HepG2 (cell line): ENCODE measurements around the gene ARSB. TPM values are rescaled to one million over a fixed set of nuclear protein-coding genes. Genes with fewer than 3 reads are reported as not detected.

Experiments used
- GATAD2A ChIP-seq: IDR thresholded peaks from 2 replicates; pipeline ENCODE4 v1.6.1; 2016
- HNF4A ChIP-seq: sonication (generic); formaldehyde crosslinking; IDR thresholded peaks from 2 replicates; pipeline ENCODE4 v1.4.0; 2020; ENCODE audit warnings: missing genetic modification reagents
- KDM1A ChIP-seq: IDR thresholded peaks from 2 replicates; pipeline ENCODE4 v1.6.1; 2016; ENCODE audit warnings: missing compliant biosample characterization
- MED13 ChIP-seq: sonication (generic); formaldehyde crosslinking; IDR thresholded peaks from 2 replicates; pipeline ENCODE4 v1.5.0; 2020; ENCODE audit warnings: missing genetic modification reagents
- MTF1 ChIP-seq: sonication (generic); formaldehyde crosslinking; IDR thresholded peaks from 2 replicates; pipeline ENCODE4 v1.5.0; 2020; ENCODE audit warnings: missing genetic modification reagents
- NFKB2 ChIP-seq: sonication (generic); formaldehyde crosslinking; IDR thresholded peaks from 2 replicates; pipeline ENCODE4 v1.4.0; 2020; ENCODE audit warnings: missing genetic modification reagents, borderline replicate concordance
- RXRA ChIP-seq: sonication (generic); formaldehyde crosslinking; IDR thresholded peaks from 2 replicates; pipeline ENCODE4 v1.5.1; 2020; ENCODE audit warnings: missing genetic modification reagents
- SNAPC4 ChIP-seq: sonication (generic); formaldehyde crosslinking; IDR thresholded peaks from 2 replicates; pipeline ENCODE4 v1.4.0; 2020; ENCODE audit warnings: mild to moderate bottlenecking, missing genetic modification reagents
- TFE3 ChIP-seq: IDR thresholded peaks from 2 replicates; pipeline ENCODE4 v1.6.1; 2016
- ZBTB3 ChIP-seq: sonication (generic); formaldehyde crosslinking; IDR thresholded peaks from 2 replicates; pipeline ENCODE4 v1.4.0; 2020; ENCODE audit warnings: low read depth, mild to moderate bottlenecking, moderate library complexity, missing genetic modification reagents, borderline replicate concordance
- ZFP82 ChIP-seq: sonication (generic); formaldehyde crosslinking; IDR thresholded peaks from 2 replicates; pipeline ENCODE4 v1.5.1; 2020; ENCODE audit warnings: mild to moderate bottlenecking, missing genetic modification reagents, borderline replicate concordance
- ZNF224 ChIP-seq: sonication (generic); formaldehyde crosslinking; IDR thresholded peaks from 2 replicates; pipeline ENCODE4 v1.5.0; 2020; ENCODE audit warnings: mild to moderate bottlenecking, missing genetic modification reagents
- ZNF292 ChIP-seq: sonication (generic); formaldehyde crosslinking; IDR thresholded peaks from 2 replicates; pipeline ENCODE4 v1.8.1; 2022; ENCODE audit warnings: mild to moderate bottlenecking, low read depth, missing genetic modification reagents, borderline replicate concordance
- ZNF703 ChIP-seq: sonication (generic); formaldehyde crosslinking; IDR thresholded peaks from 2 replicates; pipeline ENCODE4 v1.5.1; 2020; ENCODE audit warnings: missing genetic modification reagents, mild to moderate bottlenecking, moderate library complexity, borderline replicate concordance
- ZSCAN25 ChIP-seq: sonication (generic); formaldehyde crosslinking; IDR thresholded peaks from 2 replicates; pipeline ENCODE4 v1.8.0; 2022; ENCODE audit warnings: mild to moderate bottlenecking, missing genetic modification reagents
- polyA plus RNA-seq, 8 experiments: library from polyadenylated mRNA; depleted of rRNA in 3 of 8; stranded (reverse) in 7 of 8; unstranded in 1 of 8; fragments of >200 nt; fragmentation: Illumina TruSeq in 4 of 8; extraction: Trizol in 4 of 8; gene quantifications; 2 replicates each; pipeline versions ENCODE4 v1.2.1 to v1.2.3, GENCODE V29; 2011 to 2016; ENCODE audit warnings: low read depth in 4 of 8, missing spikeins in 1 of 8, mixed read lengths in 1 of 8; ENCODE audit not compliant: insufficient read depth in 1 of 8
- total RNA-seq, 5 experiments: library from RNA; depleted of rRNA; stranded (reverse); fragments of >200 nt; fragmentation: Illumina TruSeq; extraction: Trizol; gene quantifications; 2 replicates each; pipeline ENCODE4 v1.2.3, GENCODE V29; 2016; ENCODE audit warnings: low read depth in 1 of 5
- TF ChIP-seq, protein P1 (sequence below): sonication (generic); formaldehyde crosslinking; IDR thresholded peaks from 2 replicates; pipeline ENCODE4 v1.4.0; 2020; ENCODE audit warnings: missing genetic modification reagents, mild to moderate bottlenecking, borderline replicate concordance
- TF ChIP-seq, protein P2 (sequence below): IDR thresholded peaks from 2 replicates; pipeline ENCODE4 v1.6.1; 2016; ENCODE audit warnings: low read depth, control low read depth
- TF ChIP-seq, protein P3 (sequence below): sonication (generic); formaldehyde crosslinking; IDR thresholded peaks from 2 replicates; pipeline ENCODE4 v1.5.0; 2020; ENCODE audit warnings: missing genetic modification reagents

ARSB gene
- total and polyA plus RNA-seq, 2 of the 13 experiments (the other 11 are each of a cell fraction or from before 2014, with no cell fraction given), result 52.6 to 66.4 TPM

DNA sequence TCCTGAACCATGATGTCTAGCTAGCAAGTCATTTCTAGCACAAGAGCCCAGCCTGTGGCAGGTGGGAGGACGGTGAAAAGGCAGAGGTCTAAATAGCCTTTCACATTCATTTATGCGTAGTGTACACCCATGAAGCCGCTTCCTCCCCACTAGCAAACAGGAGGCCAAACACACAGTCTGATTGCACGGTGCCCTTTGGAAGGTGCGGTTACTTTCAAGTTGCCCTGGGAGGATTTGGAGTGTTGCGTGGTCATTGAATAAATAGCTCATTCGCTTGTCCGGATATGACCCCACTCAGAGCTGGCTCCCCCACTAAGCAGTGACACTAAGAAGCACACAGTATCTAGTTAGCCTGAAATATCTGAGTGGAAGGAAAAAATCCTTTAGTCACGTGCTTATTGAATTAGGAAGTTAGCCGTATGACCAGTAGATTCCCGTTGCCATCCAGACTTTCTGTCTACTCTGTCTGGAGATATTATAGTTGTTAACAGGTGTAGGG, 664 bp upstream of the ARSB start (continued):
- 0 out of 2 replicates have a peak, but pooled peaks have one; percentile 36 for TF ChIP-seq SNAPC4 (CRISPR knock-in tag)
- peak; percentile 94 for TF ChIP-seq HNF4A (CRISPR knock-in tag)
- TF ChIP-seq ZFP82, result 0 out of 2 replicates have a peak, but pooled peaks have one; percentile 46
- 0 out of 2 replicates have a peak, but pooled peaks have one; percentile 73 for TF ChIP-seq KDM1A
- TF ChIP-seq, protein P1, sequence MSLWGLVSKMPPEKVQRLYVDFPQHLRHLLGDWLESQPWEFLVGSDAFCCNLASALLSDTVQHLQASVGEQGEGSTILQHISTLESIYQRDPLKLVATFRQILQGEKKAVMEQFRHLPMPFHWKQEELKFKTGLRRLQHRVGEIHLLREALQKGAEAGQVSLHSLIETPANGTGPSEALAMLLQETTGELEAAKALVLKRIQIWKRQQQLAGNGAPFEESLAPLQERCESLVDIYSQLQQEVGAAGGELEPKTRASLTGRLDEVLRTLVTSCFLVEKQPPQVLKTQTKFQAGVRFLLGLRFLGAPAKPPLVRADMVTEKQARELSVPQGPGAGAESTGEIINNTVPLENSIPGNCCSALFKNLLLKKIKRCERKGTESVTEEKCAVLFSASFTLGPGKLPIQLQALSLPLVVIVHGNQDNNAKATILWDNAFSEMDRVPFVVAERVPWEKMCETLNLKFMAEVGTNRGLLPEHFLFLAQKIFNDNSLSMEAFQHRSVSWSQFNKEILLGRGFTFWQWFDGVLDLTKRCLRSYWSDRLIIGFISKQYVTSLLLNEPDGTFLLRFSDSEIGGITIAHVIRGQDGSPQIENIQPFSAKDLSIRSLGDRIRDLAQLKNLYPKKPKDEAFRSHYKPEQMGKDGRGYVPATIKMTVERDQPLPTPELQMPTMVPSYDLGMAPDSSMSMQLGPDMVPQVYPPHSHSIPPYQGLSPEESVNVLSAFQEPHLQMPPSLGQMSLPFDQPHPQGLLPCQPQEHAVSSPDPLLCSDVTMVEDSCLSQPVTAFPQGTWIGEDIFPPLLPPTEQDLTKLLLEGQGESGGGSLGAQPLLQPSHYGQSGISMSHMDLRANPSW, result peak; percentile 93; the same call in 1 of the 2 replicates
- no peak for TF ChIP-seq ZBTB3
- 0 out of 2 replicates have a peak, but pooled peaks have one; percentile 61 for TF ChIP-seq ZSCAN25
- 0 out of 2 replicates have a peak, but pooled peaks have one; percentile 54 for TF ChIP-seq MTF1 (CRISPR knock-in tag)
- TF ChIP-seq RXRA (CRISPR knock-in tag), result peak; percentile 99
- TF ChIP-seq, protein P2, sequence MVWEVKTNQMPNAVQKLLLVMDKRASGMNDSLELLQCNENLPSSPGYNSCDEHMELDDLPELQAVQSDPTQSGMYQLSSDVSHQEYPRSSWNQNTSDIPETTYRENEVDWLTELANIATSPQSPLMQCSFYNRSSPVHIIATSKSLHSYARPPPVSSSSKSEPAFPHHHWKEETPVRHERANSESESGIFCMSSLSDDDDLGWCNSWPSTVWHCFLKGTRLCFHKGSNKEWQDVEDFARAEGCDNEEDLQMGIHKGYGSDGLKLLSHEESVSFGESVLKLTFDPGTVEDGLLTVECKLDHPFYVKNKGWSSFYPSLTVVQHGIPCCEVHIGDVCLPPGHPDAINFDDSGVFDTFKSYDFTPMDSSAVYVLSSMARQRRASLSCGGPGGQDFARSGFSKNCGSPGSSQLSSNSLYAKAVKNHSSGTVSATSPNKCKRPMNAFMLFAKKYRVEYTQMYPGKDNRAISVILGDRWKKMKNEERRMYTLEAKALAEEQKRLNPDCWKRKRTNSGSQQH (CRISPR knock-in tag), result peak; percentile 91; the same call in 1 of the 2 replicates
- TF ChIP-seq MED13 (CRISPR knock-in tag), result peak; percentile 93; the same call in 1 of the 2 replicates
- TF ChIP-seq ZNF703, result 0 out of 2 replicates have a peak, but pooled peaks have one; percentile 61
- peak; percentile 94 for TF ChIP-seq TFE3
- peak; percentile 78; the same call in 1 of the 2 replicates for TF ChIP-seq ZNF292
- TF ChIP-seq, protein P3, sequence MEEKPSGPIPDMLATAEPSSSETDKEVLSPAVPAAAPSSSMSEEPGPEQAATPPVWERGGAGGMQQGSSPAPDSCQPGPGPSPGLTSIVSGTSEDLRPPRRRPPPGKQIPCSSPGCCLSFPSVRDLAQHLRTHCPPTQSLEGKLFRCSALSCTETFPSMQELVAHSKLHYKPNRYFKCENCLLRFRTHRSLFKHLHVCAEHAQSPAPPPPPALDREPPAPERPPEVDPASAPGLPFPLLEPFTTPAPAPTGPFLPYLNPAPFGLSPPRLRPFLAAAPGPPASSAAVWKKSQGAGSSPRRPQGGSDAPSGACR, result peak; percentile 84
- no peak; the same call in 1 of the 2 replicates for TF ChIP-seq ZNF224 (CRISPR knock-in tag)
- no peak for TF ChIP-seq NFKB2 (CRISPR knock-in tag)
- TF ChIP-seq GATAD2A, result peak; percentile 98
